ENCODE data around the gene PRPS1. TPM values are rescaled to one million over a fixed set of nuclear protein-coding genes. Genes with fewer than 3 reads are reported as not detected.
A peak's percentile ranks its signal among the peaks of the same experiment; 100 is the strongest.

The PRPS1 gene
- total RNA-seq, 2 donors from 2014 or later: 51.6 to 62.7 TPM

DNA sequence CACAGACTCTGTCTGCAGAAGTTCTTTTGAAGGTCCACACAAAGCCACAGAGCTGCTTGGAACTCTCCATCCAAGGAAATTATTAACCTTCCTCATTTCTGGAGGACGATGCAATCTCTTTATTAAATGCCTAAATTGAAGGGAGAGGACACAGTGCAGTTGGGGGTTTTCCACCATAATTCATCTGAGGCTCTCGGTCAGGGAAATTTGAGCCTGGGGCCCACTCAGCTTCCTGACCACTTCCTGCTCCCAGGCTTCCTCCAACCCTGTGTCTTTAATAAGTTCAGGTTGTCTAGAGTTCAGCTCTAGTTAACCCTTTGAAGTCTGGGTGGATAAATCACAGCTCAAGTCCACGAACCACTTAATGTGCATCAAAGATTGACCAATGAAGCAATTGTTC, 58.5 kb downstream of the PRPS1 start:
- Mint-ChIP-seq H3K4me3 (no peak overlapping the region), H3K36me3 (ENCODE audit: low read depth) (no peaks in the 10 kb centered on the region), H3K27me3 (ENCODE audit: insufficient read depth) (peaks cover 12% of the 10 kb centered on the region), H3K27ac (no peak overlapping the region), H3K4me1 (peaks cover 13% of the 10 kb centered on the region), H3K9me3 (peaks cover 8% of the 10 kb centered on the region)
- Histone ChIP-seq H3K9me3 (ENCODE audit: control insufficient read depth, low read length) (no peaks in the 10 kb centered on the region), H3K36me3 (ENCODE audit: control insufficient read depth, insufficient read depth, low read length) (no peaks in the 10 kb centered on the region), H3K9ac (ENCODE audit: extremely low read depth, low read length, poor library complexity, severe bottlenecking) (no peak overlapping the region), H3K4me1 (ENCODE audit: control insufficient read depth, insufficient read depth, low read length) (peaks cover 3% of the 10 kb centered on the region), H3K27me3 (ENCODE audit: control insufficient read depth, insufficient read depth, low read length, poor library complexity, severe bottlenecking) (no peaks in the 10 kb centered on the region), H3K4me3 (ENCODE audit: low read length) (no peak overlapping the region), H3K27ac (ENCODE audit: low read depth, low read length) (no peak overlapping the region)
- peak; percentile 6 for DNase-seq
- TF ChIP-seq, protein P1, sequence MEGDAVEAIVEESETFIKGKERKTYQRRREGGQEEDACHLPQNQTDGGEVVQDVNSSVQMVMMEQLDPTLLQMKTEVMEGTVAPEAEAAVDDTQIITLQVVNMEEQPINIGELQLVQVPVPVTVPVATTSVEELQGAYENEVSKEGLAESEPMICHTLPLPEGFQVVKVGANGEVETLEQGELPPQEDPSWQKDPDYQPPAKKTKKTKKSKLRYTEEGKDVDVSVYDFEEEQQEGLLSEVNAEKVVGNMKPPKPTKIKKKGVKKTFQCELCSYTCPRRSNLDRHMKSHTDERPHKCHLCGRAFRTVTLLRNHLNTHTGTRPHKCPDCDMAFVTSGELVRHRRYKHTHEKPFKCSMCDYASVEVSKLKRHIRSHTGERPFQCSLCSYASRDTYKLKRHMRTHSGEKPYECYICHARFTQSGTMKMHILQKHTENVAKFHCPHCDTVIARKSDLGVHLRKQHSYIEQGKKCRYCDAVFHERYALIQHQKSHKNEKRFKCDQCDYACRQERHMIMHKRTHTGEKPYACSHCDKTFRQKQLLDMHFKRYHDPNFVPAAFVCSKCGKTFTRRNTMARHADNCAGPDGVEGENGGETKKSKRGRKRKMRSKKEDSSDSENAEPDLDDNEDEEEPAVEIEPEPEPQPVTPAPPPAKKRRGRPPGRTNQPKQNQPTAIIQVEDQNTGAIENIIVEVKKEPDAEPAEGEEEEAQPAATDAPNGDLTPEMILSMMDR (conservative IDR thresholded peaks at IDR 0.05): no peak
- 80% methylated on average over 3 of the region's 3 CpGs; no CpG with 5 or more reads in 1 of the 2 experiments for WGBS, 2 experiments (ENCODE audit: insufficient coverage in 1 of 2, insufficient read length in 1 of 2)

DNA sequence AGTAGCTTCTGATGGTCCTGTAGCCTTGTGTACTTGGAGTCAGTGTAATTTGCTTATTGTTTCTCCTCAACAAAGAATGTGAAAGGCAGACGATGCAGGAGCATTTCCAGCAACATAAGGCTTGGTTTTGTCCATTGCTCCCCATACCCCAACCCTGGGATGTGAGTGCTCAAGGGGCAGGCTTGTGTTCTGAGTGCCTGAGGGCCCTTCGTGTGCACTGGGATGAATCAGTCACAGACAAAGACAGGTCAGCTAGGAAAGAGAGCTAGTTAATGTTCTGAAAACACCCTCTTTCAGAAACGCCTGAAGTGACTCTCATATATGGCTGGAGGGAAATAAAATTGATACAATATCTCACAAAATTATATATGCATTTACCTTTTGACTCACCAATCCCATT, 59.1 kb downstream of the PRPS1 start:
- Mint-ChIP-seq H3K9me3 (peaks cover 8% of the 10 kb centered on the region), H3K4me3 (no peak overlapping the region), H3K36me3 (ENCODE audit: low read depth) (no peaks in the 10 kb centered on the region), H3K27me3 (ENCODE audit: insufficient read depth) (peaks cover 9% of the 10 kb centered on the region), H3K4me1 (peaks cover 13% of the 10 kb centered on the region), H3K27ac (no peak overlapping the region)
- Histone ChIP-seq H3K27me3 (ENCODE audit: control insufficient read depth, insufficient read depth, low read length, poor library complexity, severe bottlenecking) (no peaks in the 10 kb centered on the region), H3K9ac (ENCODE audit: extremely low read depth, low read length, poor library complexity, severe bottlenecking) (no peak overlapping the region), H3K9me3 (ENCODE audit: control insufficient read depth, low read length) (no peaks in the 10 kb centered on the region), H3K27ac (ENCODE audit: low read depth, low read length) (no peak overlapping the region), H3K4me3 (ENCODE audit: low read length) (no peak overlapping the region), H3K4me1 (ENCODE audit: control insufficient read depth, insufficient read depth, low read length) (peaks cover 3% of the 10 kb centered on the region), H3K36me3 (ENCODE audit: control insufficient read depth, insufficient read depth, low read length) (no peaks in the 10 kb centered on the region)
- WGBS, 2 experiments (ENCODE audit: insufficient coverage in 1 of 2, insufficient read length in 1 of 2): 94% methylated on average over 2 of the region's 3 CpGs; no CpG with 5 or more reads in 1 of the 2 experiments
- DNase-seq: peak; percentile 10
- TF ChIP-seq, protein P1 (conservative IDR thresholded peaks at IDR 0.05): no peak

DNA sequence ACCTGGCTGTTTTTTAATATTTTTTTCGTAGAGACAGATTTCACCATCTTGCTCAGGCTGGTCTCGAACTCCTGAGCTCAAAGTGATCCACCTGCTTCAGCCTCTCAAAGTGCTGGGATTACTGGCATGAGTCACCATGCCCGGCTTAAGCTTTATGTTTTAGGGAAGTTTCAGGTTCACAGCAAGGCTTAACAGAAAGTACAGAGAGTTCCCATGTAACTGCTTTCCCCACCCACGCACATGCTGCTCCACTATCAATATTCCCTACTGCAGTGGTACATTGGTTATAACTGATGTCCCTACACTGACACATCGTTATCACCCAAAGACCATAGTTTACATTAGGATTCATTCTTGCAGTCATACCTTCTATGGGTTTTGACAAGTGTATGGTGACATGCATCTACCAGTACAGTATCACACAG, 62.7 kb downstream of the PRPS1 start:
- Mint-ChIP-seq H3K4me3 (no peak overlapping the region), H3K27ac (no peak overlapping the region), H3K36me3 (ENCODE audit: low read depth) (no peaks in the 10 kb centered on the region), H3K27me3 (ENCODE audit: insufficient read depth) (peaks cover 10% of the 10 kb centered on the region), H3K4me1 (peaks cover 6% of the 10 kb centered on the region), H3K9me3 (no peaks in the 10 kb centered on the region)
- no peaks in the 10 kb centered on the region for H3K9me3 ChIP-seq (ENCODE audit: control insufficient read depth, low read length)
- no peak overlapping the region for H3K27ac ChIP-seq (ENCODE audit: low read depth, low read length)
- H3K27me3 ChIP-seq (ENCODE audit: control insufficient read depth, insufficient read depth, low read length, poor library complexity, severe bottlenecking): no peaks in the 10 kb centered on the region
- H3K36me3 ChIP-seq (ENCODE audit: control insufficient read depth, insufficient read depth, low read length): no peaks in the 10 kb centered on the region
- no peaks in the 10 kb centered on the region for H3K4me1 ChIP-seq (ENCODE audit: control insufficient read depth, insufficient read depth, low read length)
- H3K4me3 ChIP-seq (ENCODE audit: low read length): no peak overlapping the region
- TF ChIP-seq, protein P1 (conservative IDR thresholded peaks at IDR 0.05): no peak
- DNase-seq: peak; percentile 15
- WGBS, 2 experiments (ENCODE audit: insufficient coverage in 1 of 2, insufficient read length in 1 of 2): 80 to 94% methylated on average over 1 to 5 of the region's 5 CpGs
- H3K9ac ChIP-seq (ENCODE audit: extremely low read depth, low read length, poor library complexity, severe bottlenecking): no peak overlapping the region
